Chondrocyte (in vitro differentiated cells): Measurements from ENCODE around the gene USP34. TPM values are rescaled to one million over a fixed set of nuclear protein-coding genes. Genes with fewer than 3 reads are reported as not detected.
A peak's percentile ranks its signal among the peaks of the same experiment; 100 is the strongest.

ENCODE experiments used
- DNase-seq: peaks from one replicate; pipeline ENCODE4 v3.0.0; 2021; ENCODE audit warnings: mixed read lengths, low spot score
- H3K27ac Mint-ChIP-seq: one replicate; pipeline ENCODE4 v1.8.0; 2021; ENCODE audit warnings: mild to moderate bottlenecking, moderate library complexity, mixed read lengths; ENCODE audit not compliant: unreplicated experiment
- H3K27me3 Mint-ChIP-seq: 2 replicates; pipeline ENCODE4 v1.8.0; 2021; ENCODE audit warnings: low read depth, mixed read lengths
- H3K36me3 Mint-ChIP-seq: 2 replicates; pipeline ENCODE4 v1.8.0; 2021; ENCODE audit warnings: low read depth, mixed read lengths
- H3K4me1 Mint-ChIP-seq: 2 replicates; pipeline ENCODE4 v1.8.0; 2021; ENCODE audit warnings: low read depth, mild to moderate bottlenecking, mixed read lengths
- H3K4me3 Mint-ChIP-seq: one replicate; pipeline ENCODE4 v1.8.0; 2021; ENCODE audit warnings: mild to moderate bottlenecking, moderate library complexity, mixed read lengths; ENCODE audit not compliant: unreplicated experiment
- H3K9me3 Mint-ChIP-seq: 2 replicates; pipeline ENCODE4 v1.8.0; 2021; ENCODE audit warnings: low read depth, mixed read lengths
- total RNA-seq: library from RNA; stranded (reverse); gene quantifications from 3 replicates; pipeline ENCODE4 v1.2.1, GENCODE V29; 2021
- TF ChIP-seq, protein P1 (sequence below): fragments of 200-600 bp; sonication (generic); IDR thresholded peaks from 2 replicates; pipeline ENCODE4 v1.5.0; 2021; ENCODE audit warnings: antibody characterized with exemption, mild to moderate bottlenecking, moderate library complexity

Gene USP34
- total RNA-seq, 1 donor from 2014 or later, result 104 TPM

DNA sequence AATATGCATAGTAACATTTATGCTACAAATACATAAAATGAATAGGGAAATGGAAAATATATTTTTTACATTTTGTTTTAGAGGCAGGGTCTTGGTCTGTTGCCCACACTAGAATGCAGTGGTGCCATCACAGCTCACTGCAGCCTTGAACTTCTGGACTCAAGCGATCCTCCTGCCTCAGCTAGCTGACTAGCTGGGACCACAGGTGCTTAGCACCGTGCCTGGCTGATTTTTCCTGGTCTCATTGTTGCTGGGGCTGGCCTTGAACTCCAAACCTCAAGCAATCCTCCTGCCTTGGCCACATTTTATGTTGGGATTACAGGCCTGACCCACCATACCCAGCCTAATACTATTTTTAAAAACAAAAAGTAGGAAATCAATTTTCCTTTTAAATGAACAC is 34.1 kb upstream of the USP34 start:
- no peak overlapping the region for H3K4me3 Mint-ChIP-seq
- peaks cover 9% of the 10 kb centered on the region for H3K36me3 Mint-ChIP-seq
- no peaks in the 10 kb centered on the region for H3K9me3 Mint-ChIP-seq
- DNase-seq, result no peak
- no peak overlapping the region for H3K27ac Mint-ChIP-seq
- H3K27me3 Mint-ChIP-seq, result no peaks in the 10 kb centered on the region
- TF ChIP-seq, protein P1, sequence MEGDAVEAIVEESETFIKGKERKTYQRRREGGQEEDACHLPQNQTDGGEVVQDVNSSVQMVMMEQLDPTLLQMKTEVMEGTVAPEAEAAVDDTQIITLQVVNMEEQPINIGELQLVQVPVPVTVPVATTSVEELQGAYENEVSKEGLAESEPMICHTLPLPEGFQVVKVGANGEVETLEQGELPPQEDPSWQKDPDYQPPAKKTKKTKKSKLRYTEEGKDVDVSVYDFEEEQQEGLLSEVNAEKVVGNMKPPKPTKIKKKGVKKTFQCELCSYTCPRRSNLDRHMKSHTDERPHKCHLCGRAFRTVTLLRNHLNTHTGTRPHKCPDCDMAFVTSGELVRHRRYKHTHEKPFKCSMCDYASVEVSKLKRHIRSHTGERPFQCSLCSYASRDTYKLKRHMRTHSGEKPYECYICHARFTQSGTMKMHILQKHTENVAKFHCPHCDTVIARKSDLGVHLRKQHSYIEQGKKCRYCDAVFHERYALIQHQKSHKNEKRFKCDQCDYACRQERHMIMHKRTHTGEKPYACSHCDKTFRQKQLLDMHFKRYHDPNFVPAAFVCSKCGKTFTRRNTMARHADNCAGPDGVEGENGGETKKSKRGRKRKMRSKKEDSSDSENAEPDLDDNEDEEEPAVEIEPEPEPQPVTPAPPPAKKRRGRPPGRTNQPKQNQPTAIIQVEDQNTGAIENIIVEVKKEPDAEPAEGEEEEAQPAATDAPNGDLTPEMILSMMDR, result no peak
- no peaks in the 10 kb centered on the region for H3K4me1 Mint-ChIP-seq

DNA sequence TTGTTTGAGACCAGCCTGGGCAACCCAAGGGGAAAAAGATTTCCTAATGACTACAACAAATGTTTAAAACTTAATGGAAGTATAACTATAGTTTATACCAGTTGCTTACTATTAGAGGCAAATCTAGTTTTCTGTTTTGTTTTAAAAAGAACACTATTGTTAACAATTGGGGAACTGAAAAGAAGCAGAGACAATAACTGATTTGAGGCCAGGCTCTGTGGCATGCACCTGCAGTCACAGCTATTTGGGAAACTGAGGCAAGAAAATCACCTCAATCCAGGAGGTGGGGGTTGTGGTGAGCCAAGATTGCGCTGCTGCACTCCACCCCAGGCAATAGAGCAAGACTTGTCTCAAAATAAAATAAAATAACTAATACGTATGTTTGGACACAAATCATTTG is 28.2 kb upstream of the USP34 start:
- TF ChIP-seq, protein P1, result no peak
- Mint-ChIP-seq H3K27ac (no peak overlapping the region), H3K27me3 (no peaks in the 10 kb centered on the region), H3K4me1 (peaks cover 4% of the 10 kb centered on the region), H3K36me3 (peaks cover 26% of the 10 kb centered on the region), H3K4me3 (no peak overlapping the region), H3K9me3 (no peaks in the 10 kb centered on the region)
- no peak for DNase-seq

DNA sequence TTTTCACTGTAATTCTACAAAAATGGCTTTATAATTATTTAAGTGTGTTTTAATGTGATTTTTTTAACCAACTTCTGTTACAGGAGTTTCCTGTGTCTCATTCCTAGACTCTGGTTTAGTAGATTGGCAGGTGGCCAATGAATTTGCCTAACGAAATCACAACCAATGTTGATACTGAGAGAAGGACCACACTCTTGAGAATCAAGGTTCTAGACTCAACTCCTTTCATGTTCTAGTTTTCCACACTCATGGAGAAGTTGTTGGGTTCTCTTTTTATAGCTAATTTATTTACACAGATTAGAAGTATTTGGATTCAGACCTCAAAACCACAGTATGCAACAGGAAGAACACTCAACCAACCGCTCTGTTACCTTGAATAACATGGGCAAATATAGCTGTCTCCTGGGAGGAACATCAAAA is 22.6 kb upstream of the USP34 start:
- no peak for DNase-seq

DNA sequence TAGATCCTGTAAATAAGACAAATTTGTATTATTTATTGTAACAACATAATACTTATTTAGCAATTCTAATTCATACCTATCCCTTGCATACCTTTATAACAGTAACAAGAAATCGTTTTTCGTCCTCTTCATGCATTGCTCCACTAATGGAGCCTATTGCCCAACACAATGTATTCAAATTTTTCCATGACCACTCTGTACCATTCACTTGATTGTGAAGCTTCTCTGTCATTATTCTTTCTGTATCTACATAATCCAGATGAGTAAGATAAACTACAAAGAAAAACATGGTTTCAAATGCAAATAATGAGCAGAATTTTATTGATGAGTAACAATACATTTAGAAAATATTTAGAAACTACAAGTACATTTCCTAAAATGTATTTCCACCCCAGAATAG is 21.6 kb upstream of the USP34 start:
- Mint-ChIP-seq H3K4me3 (no peak overlapping the region), H3K27ac (no peak overlapping the region), H3K27me3 (no peaks in the 10 kb centered on the region)

More for the DNA sequence above, 22.6 kb upstream of the USP34 start:
- no peak overlapping the region for H3K4me3 Mint-ChIP-seq
- TF ChIP-seq, protein P1, result no peak
- H3K27ac Mint-ChIP-seq, result peak overlapping the region; percentile 51
- peaks cover 34% of the 10 kb centered on the region for H3K36me3 Mint-ChIP-seq
- H3K27me3 Mint-ChIP-seq, result no peaks in the 10 kb centered on the region
- no peaks in the 10 kb centered on the region for H3K9me3 Mint-ChIP-seq
- H3K4me1 Mint-ChIP-seq, result peaks cover 11% of the 10 kb centered on the region

DNA sequence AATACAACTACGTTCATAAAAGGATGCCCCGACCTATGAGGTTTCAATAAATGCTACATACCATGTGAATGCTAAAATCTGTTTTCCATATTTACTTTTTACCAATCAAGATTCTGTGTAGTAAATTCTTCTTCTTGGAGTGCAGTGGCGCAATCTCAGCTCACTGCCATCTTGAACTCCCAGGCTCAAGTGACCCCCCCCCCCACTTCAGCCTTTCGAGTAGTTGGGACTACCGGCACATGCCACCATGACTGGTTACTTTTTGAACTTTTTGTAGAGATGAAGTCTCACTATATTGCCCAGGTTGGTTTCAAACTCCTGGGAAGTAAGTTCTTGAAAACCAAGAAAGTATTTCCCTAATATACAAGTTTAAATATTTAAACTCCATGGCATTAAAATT is 14.4 kb upstream of the USP34 start:
- no peak for DNase-seq
- Mint-ChIP-seq H3K27me3 (no peaks in the 10 kb centered on the region), H3K36me3 (peaks cover 21% of the 10 kb centered on the region), H3K9me3 (no peaks in the 10 kb centered on the region), H3K4me3 (no peak overlapping the region), H3K4me1 (no peaks in the 10 kb centered on the region), H3K27ac (no peak overlapping the region)
- TF ChIP-seq, protein P1, result no peak

More for the DNA sequence above, 21.6 kb upstream of the USP34 start:
- DNase-seq, result no peak
- Mint-ChIP-seq H3K36me3 (peaks cover 33% of the 10 kb centered on the region), H3K4me1 (peaks cover 11% of the 10 kb centered on the region), H3K9me3 (no peaks in the 10 kb centered on the region)
- TF ChIP-seq, protein P1, result no peak
